Fibroblast of lung (primary cell): ENCODE results near the gene OR4D9.

Experiments used
- EZH2 ChIP-seq: IDR thresholded peaks from 2 replicates; pipeline ENCODE4 v1.5.1; 2012; ENCODE audit warnings: low read length, control low read depth, mild to moderate bottlenecking; ENCODE audit errors: missing control alignments
- TF ChIP-seq, protein P1 (sequence below), 2 donors: IDR thresholded peaks in 1 of 2; conservative IDR thresholded peaks in 1 of 2; 1 replicate in 1 of 2; 2 replicates in 1 of 2; pipeline ENCODE4 v1.5.1; 2011 to 2012; ENCODE audit warnings: low read length in 2 of 2, control low read depth in 1 of 2, inconsistent platforms in 1 of 2, low read depth in 1 of 2, mild to moderate bottlenecking in 1 of 2

DNA sequence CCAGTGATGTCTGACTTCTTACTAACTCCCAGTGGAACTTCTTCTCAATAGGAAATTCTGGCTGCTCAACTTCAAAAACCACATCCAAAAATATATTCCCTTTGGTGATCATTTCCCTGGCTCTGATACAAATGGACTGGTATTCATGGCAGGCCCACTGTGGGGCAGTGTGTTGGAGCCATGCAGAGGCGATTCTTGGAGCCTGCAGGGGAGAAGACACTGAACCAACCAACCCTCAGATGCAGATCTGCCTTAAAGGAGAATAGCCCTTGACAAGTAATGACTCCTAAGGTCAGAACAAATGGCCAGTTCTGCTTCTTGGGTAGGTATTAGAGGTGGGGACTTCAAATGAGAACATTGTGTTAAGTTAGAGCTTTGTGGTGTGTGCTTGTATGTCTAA is 12.2 kb downstream of the OR4D9 start:
- TF ChIP-seq, protein P1, sequence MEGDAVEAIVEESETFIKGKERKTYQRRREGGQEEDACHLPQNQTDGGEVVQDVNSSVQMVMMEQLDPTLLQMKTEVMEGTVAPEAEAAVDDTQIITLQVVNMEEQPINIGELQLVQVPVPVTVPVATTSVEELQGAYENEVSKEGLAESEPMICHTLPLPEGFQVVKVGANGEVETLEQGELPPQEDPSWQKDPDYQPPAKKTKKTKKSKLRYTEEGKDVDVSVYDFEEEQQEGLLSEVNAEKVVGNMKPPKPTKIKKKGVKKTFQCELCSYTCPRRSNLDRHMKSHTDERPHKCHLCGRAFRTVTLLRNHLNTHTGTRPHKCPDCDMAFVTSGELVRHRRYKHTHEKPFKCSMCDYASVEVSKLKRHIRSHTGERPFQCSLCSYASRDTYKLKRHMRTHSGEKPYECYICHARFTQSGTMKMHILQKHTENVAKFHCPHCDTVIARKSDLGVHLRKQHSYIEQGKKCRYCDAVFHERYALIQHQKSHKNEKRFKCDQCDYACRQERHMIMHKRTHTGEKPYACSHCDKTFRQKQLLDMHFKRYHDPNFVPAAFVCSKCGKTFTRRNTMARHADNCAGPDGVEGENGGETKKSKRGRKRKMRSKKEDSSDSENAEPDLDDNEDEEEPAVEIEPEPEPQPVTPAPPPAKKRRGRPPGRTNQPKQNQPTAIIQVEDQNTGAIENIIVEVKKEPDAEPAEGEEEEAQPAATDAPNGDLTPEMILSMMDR (conservative IDR thresholded peaks at IDR 0.05 in 1 of 2, IDR thresholded peaks at IDR 0.05 in 1 of 2; ENCODE audit: low read depth in 1 of 2, low read length in 2 of 2), result no peak
- TF ChIP-seq EZH2, result no peak
